HG02642 (cell line): ENCODE measurements around the gene ME3.
"Not testable (repeated sequence)": the region's sequence is repeated elsewhere in the genome, so short reads cannot be mapped to it uniquely, and the experiment has no call there.

Experiments
- ATAC-seq: cut with Tn5 transposase; IDR thresholded peaks from one replicate; pipeline ENCODE4 v1.9.1; 2021; ENCODE audit warnings: mild to moderate bottlenecking; ENCODE audit not compliant: unreplicated experiment, poor library complexity

ME3 gene

DNA sequence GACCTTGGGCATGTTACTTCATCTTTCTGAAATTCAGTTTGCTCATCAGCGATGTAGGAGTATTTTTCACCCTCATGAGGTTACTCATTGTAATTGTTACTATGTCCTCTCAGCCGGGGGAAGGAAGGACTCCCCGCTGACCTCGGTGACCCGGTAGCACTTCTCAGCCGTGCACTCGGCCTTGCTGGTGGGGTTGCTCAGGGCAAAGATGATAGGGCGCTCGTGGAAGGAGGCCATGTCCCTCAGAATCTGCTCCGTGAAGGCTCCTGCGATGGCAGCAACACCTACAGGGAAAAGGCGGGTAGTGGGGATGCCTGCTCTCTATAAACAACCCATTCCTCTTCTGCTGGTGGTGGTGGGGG is 225.5 kb downstream of the ME3 start:
- ATAC-seq = no peak

GRCh38 chr11:86446163-86446923 is 226.1 kb downstream of the ME3 start:
- ATAC-seq = no peak

- no peak for ATAC-seq
Measured at GRCh38 chr11:86444981-86445380, 227.4 kb downstream of the ME3 start.

DNA sequence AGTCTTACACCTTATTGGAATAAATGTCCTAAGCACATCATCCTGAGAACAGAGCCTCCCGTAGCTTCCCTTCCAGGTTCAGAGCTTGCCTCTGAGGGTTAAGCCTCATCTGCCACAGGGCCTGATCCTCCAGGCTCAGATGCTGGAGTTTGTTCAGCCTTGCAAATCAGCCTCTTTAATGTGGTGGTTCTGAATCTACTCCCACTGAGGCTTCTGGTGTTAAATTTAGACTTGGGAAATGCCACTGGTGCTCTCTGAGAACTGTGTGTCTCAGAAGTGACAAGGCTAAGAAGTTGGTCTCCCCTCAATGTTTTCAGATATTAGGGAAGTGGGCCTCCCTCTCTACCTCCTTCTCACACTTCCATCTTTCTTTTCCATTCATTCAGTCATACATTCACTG is 229.0 kb downstream of the ME3 start:
- ATAC-seq = peak; percentile 47

GRCh38 chr11:86442827-86443226 is 229.6 kb downstream of the ME3 start:
- ATAC-seq = no peak

DNA sequence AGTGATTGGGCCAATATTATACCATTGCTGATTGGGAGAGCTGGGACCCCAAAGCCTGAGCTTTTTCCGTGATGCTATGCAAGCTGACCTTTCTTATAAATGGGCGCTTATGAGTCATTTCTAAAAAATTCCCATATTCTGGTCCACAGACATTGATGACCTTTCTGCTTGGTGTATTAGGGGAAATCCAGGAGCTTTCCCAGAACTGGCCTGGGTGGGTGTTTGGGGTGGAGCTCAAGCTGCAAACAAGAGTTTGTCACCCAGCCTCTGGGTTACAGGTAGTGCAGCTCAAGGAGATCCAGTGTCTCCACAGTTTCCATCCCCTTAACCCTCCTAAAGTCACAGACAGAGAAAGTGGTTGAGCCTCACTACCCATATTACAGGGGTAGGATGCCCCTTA is 230.0 kb downstream of the ME3 start:
- ATAC-seq = no peak

- no peak for ATAC-seq
Measured at GRCh38 chr11:86440843-86441242, 231.6 kb downstream of the ME3 start.

DNA sequence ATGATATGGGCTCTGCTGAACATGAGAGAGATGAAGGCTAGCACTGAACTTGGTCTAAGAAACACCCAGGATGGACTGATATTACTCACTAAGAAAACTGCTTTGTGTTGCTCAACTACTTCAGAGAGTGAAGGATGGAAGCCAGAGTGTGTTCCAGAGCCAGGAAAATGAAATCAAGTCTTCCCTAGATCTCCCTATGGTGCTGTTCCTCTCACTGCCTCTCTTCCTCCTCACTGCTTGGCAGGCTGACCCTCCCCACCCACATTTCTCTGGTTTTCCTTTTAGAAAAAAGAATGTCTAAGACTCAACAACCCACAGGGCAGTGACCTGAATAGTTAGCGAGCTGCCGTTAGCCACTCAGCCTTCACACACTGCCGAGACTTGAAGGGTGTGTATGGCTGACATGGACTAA is 232.1 kb downstream of the ME3 start:
- ATAC-seq = no peak

GRCh38 chr11:86438685-86439084 is 233.7 kb downstream of the ME3 start:
- ATAC-seq = no peak

- no peak for ATAC-seq
Measured at GRCh38 chr11:86435711-86436110, 236.7 kb downstream of the ME3 start.

- ATAC-seq = not testable (repeated sequence)
Measured at GRCh38 chr11:86433361-86434095, 238.9 kb downstream of the ME3 start.

DNA sequence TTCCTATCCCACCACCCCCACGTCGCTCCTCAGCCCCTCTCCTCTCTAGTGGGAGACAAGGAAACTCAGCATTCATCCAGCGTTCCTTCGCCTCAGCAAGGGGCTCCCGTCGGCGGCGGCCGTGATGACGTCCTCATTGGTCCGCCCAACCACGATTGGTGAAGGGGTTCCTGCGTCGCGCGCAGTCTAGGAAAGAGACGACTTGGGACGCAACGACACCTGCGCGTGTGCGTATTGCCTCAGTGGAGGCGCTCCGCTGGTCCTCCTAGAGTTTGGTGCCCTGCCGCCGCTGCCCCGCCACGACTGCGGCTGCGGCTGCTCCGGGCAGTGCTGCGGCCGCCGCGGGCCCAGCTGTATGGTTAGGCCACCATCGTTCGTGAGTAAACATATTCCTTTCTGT is 241.2 kb downstream of the ME3 start:
- ATAC-seq = no peak

- no peak for ATAC-seq
Measured at GRCh38 chr11:86427441-86427840, 245.0 kb downstream of the ME3 start.

DNA sequence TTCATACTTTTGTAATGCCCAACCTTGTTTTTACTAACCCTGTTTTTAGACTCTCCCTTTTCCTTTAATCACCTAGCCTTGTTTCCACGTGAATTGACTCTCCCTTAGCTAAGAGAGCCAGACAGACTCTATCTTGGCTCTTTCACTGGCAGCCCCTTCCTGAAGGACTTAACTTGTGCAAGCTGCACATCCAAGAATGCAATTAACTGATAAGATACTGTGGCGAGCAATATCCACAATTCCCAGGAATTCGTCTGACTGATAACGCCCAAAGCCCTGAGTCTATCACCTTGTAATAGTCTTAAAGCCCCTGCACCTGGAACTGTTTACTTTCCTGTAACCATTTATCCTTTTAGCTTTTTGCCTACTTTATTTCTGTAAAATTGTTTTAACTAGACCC is 248.9 kb downstream of the ME3 start:
- ATAC-seq = not testable (repeated sequence)

DNA sequence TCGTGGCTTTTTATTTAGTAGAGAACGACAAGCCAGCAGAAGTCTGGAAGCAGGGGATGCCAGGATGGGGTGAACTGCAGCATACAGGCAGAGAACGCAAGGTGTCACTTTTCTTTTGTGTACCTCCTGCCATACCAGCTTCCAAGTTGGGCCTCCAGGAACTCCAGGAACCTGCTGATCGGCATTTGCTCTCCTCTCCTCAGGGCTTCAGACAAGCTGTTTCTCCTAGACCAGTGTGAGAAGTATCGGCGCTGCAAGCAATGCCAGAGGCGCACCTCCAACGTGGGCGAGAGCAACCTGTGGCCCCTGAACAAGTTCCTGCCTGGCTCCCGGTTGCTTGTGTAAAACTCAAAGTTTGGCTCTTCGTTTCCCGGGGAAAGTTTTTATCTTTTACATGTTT is 250.0 kb downstream of the ME3 start:
- no peak for ATAC-seq

DNA sequence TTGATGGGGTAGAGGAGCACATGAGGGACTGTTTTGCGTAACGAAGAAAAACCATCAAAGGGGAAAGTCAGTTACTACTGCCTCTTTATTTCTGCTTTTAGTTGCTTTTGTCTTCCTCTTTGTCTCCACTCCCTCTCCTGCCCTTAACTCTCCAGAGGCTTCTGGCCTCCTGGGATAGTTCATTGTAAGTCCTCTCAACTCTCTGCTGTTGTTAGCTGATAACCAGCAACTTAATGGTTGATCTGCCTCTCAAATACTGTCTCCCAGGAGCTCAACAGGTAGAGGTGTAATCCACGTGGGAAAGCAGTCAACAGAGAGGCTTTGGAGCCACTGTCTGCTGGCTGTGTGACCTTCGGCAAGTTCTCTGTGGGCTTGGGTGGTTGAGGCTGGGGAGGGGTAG is 250.5 kb downstream of the ME3 start:
- no peak for ATAC-seq

- no peak for ATAC-seq
Measured at GRCh38 chr11:86418917-86419316, 253.5 kb downstream of the ME3 start.

GRCh38 chr11:86418513-86418912 is 253.9 kb downstream of the ME3 start:
- ATAC-seq = no peak

DNA sequence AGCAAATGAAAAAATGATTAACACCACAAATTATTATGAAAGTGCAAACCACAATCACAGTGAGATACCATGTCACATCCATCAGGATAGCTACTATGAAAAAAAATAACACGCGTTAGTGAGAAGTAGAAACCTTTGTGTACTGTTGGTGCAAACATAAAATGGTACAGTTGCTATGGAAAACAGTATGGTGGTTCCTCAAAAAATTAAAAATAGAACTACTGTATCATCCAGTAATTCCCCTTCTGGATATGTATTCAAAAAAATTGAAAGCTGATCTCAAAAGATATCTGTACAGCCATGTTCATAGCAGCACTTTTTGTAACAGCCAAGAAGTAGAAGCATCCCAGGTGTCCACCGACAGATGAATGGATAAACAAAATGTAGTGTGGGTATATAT is 254.3 kb downstream of the ME3 start:
- ATAC-seq = no peak

GRCh38 chr11:86416951-86417350 is 255.5 kb downstream of the ME3 start:
- not testable (repeated sequence) for ATAC-seq

GRCh38 chr11:86416494-86416893 is 255.9 kb downstream of the ME3 start:
- no peak for ATAC-seq

GRCh38 chr11:86415026-86415425 is 257.4 kb downstream of the ME3 start:
- no peak for ATAC-seq
